Activated T-cell treated with anti-CD3 and anti-CD28 coated beads, Interleukin-2, amount 50 U/mL, for 1 hour (primary cell): Measurements from ENCODE around the gene SLC41A3.
"Not testable (repeated sequence)": the region's sequence is repeated elsewhere in the genome, so short reads cannot be mapped to it uniquely, and the experiment has no call there.

Source experiments
- DNase-seq: peaks from one replicate; pipeline ENCODE4 v3.0.0-alpha.2; 2020

SLC41A3 gene

GRCh38 chr3:126052196-126053058 lies 31.5 kb downstream of the SLC41A3 start:
- no peak for DNase-seq

- no peak for DNase-seq
Measured at GRCh38 chr3:126051741-126052140, 32.2 kb downstream of the SLC41A3 start.

GRCh38 chr3:126051234-126051633 lies 32.7 kb downstream of the SLC41A3 start:
- no peak for DNase-seq

GRCh38 chr3:126050626-126051025 lies 33.3 kb downstream of the SLC41A3 start:
- DNase-seq: no peak

GRCh38 chr3:126050050-126050392 lies 33.9 kb downstream of the SLC41A3 start:
- DNase-seq: no peak

GRCh38 chr3:126049289-126050049 lies 34.5 kb downstream of the SLC41A3 start:
- DNase-seq: no peak

GRCh38 chr3:126040386-126040785 lies 43.5 kb downstream of the SLC41A3 start:
- no peak for DNase-seq

GRCh38 chr3:126039870-126040269 lies 44.1 kb downstream of the SLC41A3 start:
- DNase-seq: no peak

GRCh38 chr3:126038791-126039190 lies 45.1 kb downstream of the SLC41A3 start:
- DNase-seq: not testable (repeated sequence)

GRCh38 chr3:126036056-126036549 lies 47.8 kb downstream of the SLC41A3 start:
- no peak for DNase-seq

GRCh38 chr3:126035362-126036050 lies 48.4 kb downstream of the SLC41A3 start:
- DNase-seq: no peak

GRCh38 chr3:126034481-126035361 lies 49.2 kb downstream of the SLC41A3 start:
- no peak for DNase-seq

GRCh38 chr3:126033765-126034164 lies 50.2 kb downstream of the SLC41A3 start:
- no peak for DNase-seq

GRCh38 chr3:126033051-126033745 lies 50.7 kb downstream of the SLC41A3 start:
- no peak for DNase-seq

- DNase-seq: no peak
Measured at GRCh38 chr3:126031981-126032471, 51.9 kb downstream of the SLC41A3 start.

GRCh38 chr3:126030455-126030854 lies 53.5 kb downstream of the SLC41A3 start:
- DNase-seq: no peak

- no peak for DNase-seq
Measured at GRCh38 chr3:126029241-126029640, 54.7 kb downstream of the SLC41A3 start.

GRCh38 chr3:126028096-126028495 lies 55.8 kb downstream of the SLC41A3 start:
- no peak for DNase-seq

- DNase-seq: no peak
Measured at GRCh38 chr3:126026761-126027160, 57.2 kb downstream of the SLC41A3 start.

- no peak for DNase-seq
Measured at GRCh38 chr3:126026277-126026751, 57.6 kb downstream of the SLC41A3 start.

- no peak for DNase-seq
Measured at GRCh38 chr3:126025862-126026261, 58.1 kb downstream of the SLC41A3 start.
